BLaER1 treated with 17β-estradiol and CSF1 and Interleukin-3, amounts not matched to agents 10 nM and 100 nM (cell line): ENCODE measurements around the gene TM4SF1.

Source experiments
- H3K27ac ChIP-seq, 11 experiments: shearing (Covaris generic); formaldehyde crosslinking; 2 replicates each; pipeline ENCODE4 v1.8.1; 2022
- H3K27me3 ChIP-seq, 11 experiments: shearing (Covaris generic); formaldehyde crosslinking; 2 replicates each; pipeline ENCODE4 v1.8.1; 2022
- H3K36me3 ChIP-seq, 11 experiments: shearing (Covaris generic); formaldehyde crosslinking; 2 replicates each; pipeline ENCODE4 v1.8.1; 2022
- H3K4me1 ChIP-seq, 10 experiments: shearing (Covaris generic); formaldehyde crosslinking; 2 replicates each; pipeline ENCODE4 v1.8.1; 2022
- H3K4me2 ChIP-seq, 11 experiments: shearing (Covaris generic); formaldehyde crosslinking; 2 replicates each; pipeline ENCODE4 v1.8.1; 2022
- H3K4me3 ChIP-seq, 10 experiments: shearing (Covaris generic); formaldehyde crosslinking; 2 replicates each; pipeline ENCODE4 v1.8.1; 2022
- H3K9ac ChIP-seq, 11 experiments: shearing (Covaris generic); formaldehyde crosslinking; 2 replicates each; pipeline ENCODE4 v1.8.1; 2022
- H3K9me3 ChIP-seq, 11 experiments: shearing (Covaris generic); formaldehyde crosslinking; replicated peaks in 1 of 11; 2 replicates each; pipeline ENCODE4 v1.8.1; 2022
- H4K20me1 ChIP-seq, 11 experiments: shearing (Covaris generic); formaldehyde crosslinking; 2 replicates each; pipeline ENCODE4 v1.8.1; 2022
- Cebpa-rat ChIP-seq, 11 experiments: shearing (Covaris generic); IDR thresholded peaks; 2 replicates each; pipeline ENCODE4 v1.8.1; 2022

The TM4SF1 gene

GRCh38 chr3:149371001-149371722, 6.3 kb downstream of the TM4SF1 start:
- no peak overlapping the region for H3K9ac ChIP-seq

GRCh38 chr3:149369991-149370866, 7.2 kb downstream of the TM4SF1 start:
- Histone ChIP-seq H3K9me3 (no peaks in the 10 kb centered on the region), H3K27ac (no peak overlapping the region), H3K36me3 (no peaks in the 10 kb centered on the region), H3K4me2 (peak overlapping the region in 5 of 11 experiments; percentile 41 to 59 (median 49); a peak in 8 of 22 replicates), H4K20me1 (no peaks in the 10 kb centered on the region), H3K4me1 (peaks cover 0 to 27% (median 10%) of the 10 kb centered on the region in 10 experiments; a peak in 13 of 20 replicates), H3K27me3 (no peaks in the 10 kb centered on the region), H3K9ac (no peak overlapping the region), H3K4me3 (no peak overlapping the region)
- TF ChIP-seq Cebpa-rat (IDR thresholded peaks at IDR 0.05), result no peak

More at GRCh38 chr3:149371001-149371722, 6.3 kb downstream of the TM4SF1 start:
- Histone ChIP-seq H3K4me3 (no peak overlapping the region), H3K27ac (no peak overlapping the region; a peak in 1 of 22 replicates), H3K4me1 (peaks cover 0 to 30% (median 10%) of the 10 kb centered on the region in 10 experiments; a peak in 13 of 20 replicates), H3K27me3 (no peaks in the 10 kb centered on the region), H3K36me3 (no peaks in the 10 kb centered on the region), H4K20me1 (no peaks in the 10 kb centered on the region), H3K4me2 (peak overlapping the region in 8 of 11 experiments; percentile 13 to 59 (median 44); a peak in 14 of 22 replicates), H3K9me3 (no peaks in the 10 kb centered on the region)
- no peak for TF ChIP-seq Cebpa-rat (IDR thresholded peaks at IDR 0.05)

GRCh38 chr3:149368674-149369497, 8.6 kb downstream of the TM4SF1 start:
- Histone ChIP-seq H3K9ac (no peak overlapping the region), H3K4me2 (no peak overlapping the region), H3K27ac (no peak overlapping the region), H3K36me3 (no peaks in the 10 kb centered on the region), H3K4me1 (peaks cover 0 to 25% (median 10%) of the 10 kb centered on the region in 10 experiments; a peak in 13 of 20 replicates), H3K4me3 (no peak overlapping the region), H3K9me3 (no peaks in the 10 kb centered on the region), H4K20me1 (no peaks in the 10 kb centered on the region), H3K27me3 (no peaks in the 10 kb centered on the region)
- no peak for TF ChIP-seq Cebpa-rat (IDR thresholded peaks at IDR 0.05)

GRCh38 chr3:149368201-149368673, 9.2 kb downstream of the TM4SF1 start:
- Histone ChIP-seq H4K20me1 (no peaks in the 10 kb centered on the region), H3K9me3 (no peaks in the 10 kb centered on the region), H3K27ac (no peak overlapping the region), H3K4me3 (no peak overlapping the region), H3K36me3 (no peaks in the 10 kb centered on the region), H3K9ac (no peak overlapping the region), H3K27me3 (no peaks in the 10 kb centered on the region), H3K4me2 (no peak overlapping the region), H3K4me1 (peaks cover 0 to 23% (median 10%) of the 10 kb centered on the region in 10 experiments; a peak in 13 of 20 replicates)
- TF ChIP-seq Cebpa-rat (IDR thresholded peaks at IDR 0.05), result no peak

- H3K9ac ChIP-seq, result no peak overlapping the region
- H3K9me3 ChIP-seq, result no peaks in the 10 kb centered on the region
- H4K20me1 ChIP-seq, result no peaks in the 10 kb centered on the region
- H3K4me3 ChIP-seq, result no peak overlapping the region
- no peaks in the 10 kb centered on the region for H3K27me3 ChIP-seq
- peak overlapping the region in 2 of 11 experiments; percentile 13 to 24; a peak in 1 of 22 replicates for H3K4me2 ChIP-seq
- H3K36me3 ChIP-seq, result no peaks in the 10 kb centered on the region
- H3K27ac ChIP-seq, result no peak overlapping the region
- peaks cover 0 to 23% (median 10%) of the 10 kb centered on the region in 10 experiments; a peak in 13 of 20 replicates for H3K4me1 ChIP-seq
- no peak for TF ChIP-seq Cebpa-rat (IDR thresholded peaks at IDR 0.05)
These were observed 10.3 kb downstream of the TM4SF1 start for GRCh38 chr3:149366941-149367840.

- Histone ChIP-seq H3K4me1 (peaks cover 0 to 15% (median 6%) of the 10 kb centered on the region in 10 experiments; a peak in 13 of 20 replicates), H3K27me3 (no peaks in the 10 kb centered on the region), H3K9ac (no peak overlapping the region), H3K4me3 (no peak overlapping the region), H3K9me3 (no peaks in the 10 kb centered on the region), H3K36me3 (no peaks in the 10 kb centered on the region), H3K4me2 (no peak overlapping the region), H4K20me1 (no peaks in the 10 kb centered on the region), H3K27ac (no peak overlapping the region)
- TF ChIP-seq Cebpa-rat (IDR thresholded peaks at IDR 0.05), result no peak
These were observed 11.4 kb downstream of the TM4SF1 start for GRCh38 chr3:149366031-149366430.

- TF ChIP-seq Cebpa-rat (IDR thresholded peaks at IDR 0.05), result no peak
- H3K4me2 ChIP-seq, result no peak overlapping the region
- no peaks in the 10 kb centered on the region for H3K27me3 ChIP-seq
- H3K9me3 ChIP-seq, result no peaks in the 10 kb centered on the region
- H4K20me1 ChIP-seq, result no peaks in the 10 kb centered on the region
- H3K9ac ChIP-seq, result no peak overlapping the region
- peaks cover 0 to 6% (median 0%) of the 10 kb centered on the region in 10 experiments; a peak in 4 of 20 replicates for H3K4me1 ChIP-seq
- H3K36me3 ChIP-seq, result no peaks in the 10 kb centered on the region
- H3K4me3 ChIP-seq, result no peak overlapping the region
- no peak overlapping the region for H3K27ac ChIP-seq
These were observed 12.8 kb downstream of the TM4SF1 start for GRCh38 chr3:149364624-149365023.

GRCh38 chr3:149363053-149363452, 14.4 kb downstream of the TM4SF1 start:
- Histone ChIP-seq H3K4me1 (peaks cover 0 to 6% (median 0%) of the 10 kb centered on the region in 10 experiments; a peak in 4 of 20 replicates), H3K9me3 (no peaks in the 10 kb centered on the region), H3K27me3 (no peaks in the 10 kb centered on the region), H3K9ac (no peak overlapping the region), H3K27ac (no peak overlapping the region), H4K20me1 (no peaks in the 10 kb centered on the region), H3K36me3 (no peaks in the 10 kb centered on the region), H3K4me2 (no peak overlapping the region), H3K4me3 (no peak overlapping the region)
- TF ChIP-seq Cebpa-rat (IDR thresholded peaks at IDR 0.05), result no peak
